ENCODE measurements around the gene SOD1. TPM values are rescaled to one million over a fixed set of nuclear protein-coding genes. Genes with fewer than 3 reads are reported as not detected.

SOD1 gene
- total and polyA plus RNA-seq, 2 donors (not counting 1 experiment from before 2014, with no cell fraction given): 286 to 462 TPM

DNA sequence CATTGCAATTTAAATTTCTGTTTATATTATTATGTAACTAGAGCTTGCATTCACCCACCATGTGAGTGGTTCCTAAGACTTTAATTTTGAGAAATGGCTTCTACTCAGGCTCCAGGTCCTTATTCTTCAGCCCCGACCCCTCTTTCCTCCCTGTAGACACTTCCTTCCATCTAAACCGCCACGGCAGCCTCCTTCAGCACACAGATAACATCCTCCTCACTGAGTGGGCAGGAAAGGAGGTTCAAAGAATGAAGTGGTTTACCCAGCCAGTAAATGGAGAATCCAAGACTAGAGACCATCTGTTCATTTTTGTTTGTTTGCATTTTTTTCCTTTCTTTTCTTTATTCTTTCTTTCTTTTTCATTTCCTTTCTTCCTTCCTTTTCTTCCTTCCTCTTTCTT lies 37.1 kb upstream of the SOD1 start:
- H3K9me3 ChIP-seq (ENCODE audit: control insufficient read depth, insufficient read depth, low read depth, low read length): no peaks in the 10 kb centered on the region
- no peak overlapping the region for H3K4me3 ChIP-seq (replicated peaks in 1 of 4; ENCODE audit: control extremely low read depth in 1 of 4, insufficient read depth in 1 of 4, low read depth in 3 of 4, low read length in 4 of 4)
- H3K4me2 ChIP-seq (ENCODE audit: extremely low read depth, insufficient read depth, low read length): no peak overlapping the region
- H3K4me1 ChIP-seq (ENCODE audit: control insufficient read depth, extremely low read depth, insufficient read depth, low read length): no peaks in the 10 kb centered on the region
- H3K27ac ChIP-seq (ENCODE audit: insufficient read depth, low read length): no peak overlapping the region
- H3K36me3 ChIP-seq (ENCODE audit: control insufficient read depth, insufficient read depth, low read length): no peaks in the 10 kb centered on the region
- H4K20me1 ChIP-seq (ENCODE audit: control insufficient read depth, extremely low read depth, insufficient read depth, low read length): no peaks in the 10 kb centered on the region
- no peaks in the 10 kb centered on the region for H3K27me3 ChIP-seq (ENCODE audit: control insufficient read depth, insufficient read depth, low read length)
- H3K79me2 ChIP-seq (ENCODE audit: control insufficient read depth, insufficient read depth, low read length): no peaks in the 10 kb centered on the region
- H3K9ac ChIP-seq (ENCODE audit: insufficient read depth, low read length): no peak overlapping the region
- TF ChIP-seq, protein P1, sequence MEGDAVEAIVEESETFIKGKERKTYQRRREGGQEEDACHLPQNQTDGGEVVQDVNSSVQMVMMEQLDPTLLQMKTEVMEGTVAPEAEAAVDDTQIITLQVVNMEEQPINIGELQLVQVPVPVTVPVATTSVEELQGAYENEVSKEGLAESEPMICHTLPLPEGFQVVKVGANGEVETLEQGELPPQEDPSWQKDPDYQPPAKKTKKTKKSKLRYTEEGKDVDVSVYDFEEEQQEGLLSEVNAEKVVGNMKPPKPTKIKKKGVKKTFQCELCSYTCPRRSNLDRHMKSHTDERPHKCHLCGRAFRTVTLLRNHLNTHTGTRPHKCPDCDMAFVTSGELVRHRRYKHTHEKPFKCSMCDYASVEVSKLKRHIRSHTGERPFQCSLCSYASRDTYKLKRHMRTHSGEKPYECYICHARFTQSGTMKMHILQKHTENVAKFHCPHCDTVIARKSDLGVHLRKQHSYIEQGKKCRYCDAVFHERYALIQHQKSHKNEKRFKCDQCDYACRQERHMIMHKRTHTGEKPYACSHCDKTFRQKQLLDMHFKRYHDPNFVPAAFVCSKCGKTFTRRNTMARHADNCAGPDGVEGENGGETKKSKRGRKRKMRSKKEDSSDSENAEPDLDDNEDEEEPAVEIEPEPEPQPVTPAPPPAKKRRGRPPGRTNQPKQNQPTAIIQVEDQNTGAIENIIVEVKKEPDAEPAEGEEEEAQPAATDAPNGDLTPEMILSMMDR (conservative IDR thresholded peaks at IDR 0.05 in 1 of 2, IDR thresholded peaks at IDR 0.05 in 1 of 2; ENCODE audit: low read depth in 1 of 2, low read length in 2 of 2): no peak
- no peak for TF ChIP-seq EZH2 (IDR thresholded peaks at IDR 0.05; ENCODE audit: low read length, missing control alignments)
- H2AFZ ChIP-seq (ENCODE audit: low read length): no peak overlapping the region
- no peak for DNase-seq (ENCODE audit: low read depth in 2 of 2)

DNA sequence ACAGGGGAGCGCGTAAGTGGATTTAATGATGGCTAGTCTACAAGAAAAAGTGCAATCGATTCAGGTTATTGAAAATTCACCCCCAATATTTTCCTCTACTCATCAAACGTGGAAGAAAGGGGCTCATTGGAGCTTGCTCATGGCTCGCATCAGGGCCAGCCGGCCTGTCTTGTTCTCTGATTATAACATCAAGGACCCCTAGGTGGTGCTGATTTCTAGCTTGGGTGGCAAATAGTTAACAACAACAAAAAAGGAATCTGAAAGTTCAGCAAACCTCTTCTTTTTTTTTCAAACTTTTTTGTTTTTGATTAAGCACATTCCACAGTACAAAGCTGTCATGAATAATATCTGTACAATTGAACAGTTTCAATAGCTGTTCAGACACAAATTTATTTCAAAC lies 35.8 kb upstream of the SOD1 start:
- no peaks in the 10 kb centered on the region for H3K4me1 ChIP-seq (ENCODE audit: control insufficient read depth, extremely low read depth, insufficient read depth, low read length)
- no peak overlapping the region for H3K27ac ChIP-seq (ENCODE audit: insufficient read depth, low read length)
- no peak for DNase-seq (ENCODE audit: low read depth in 2 of 2)
- no peak overlapping the region for H2AFZ ChIP-seq (ENCODE audit: low read length)
- H3K27me3 ChIP-seq (ENCODE audit: control insufficient read depth, insufficient read depth, low read length): no peaks in the 10 kb centered on the region
- no peak overlapping the region for H3K4me3 ChIP-seq (replicated peaks in 1 of 4; ENCODE audit: control extremely low read depth in 1 of 4, insufficient read depth in 1 of 4, low read depth in 3 of 4, low read length in 4 of 4)
- no peak overlapping the region for H3K4me2 ChIP-seq (ENCODE audit: extremely low read depth, insufficient read depth, low read length)
- no peaks in the 10 kb centered on the region for H4K20me1 ChIP-seq (ENCODE audit: control insufficient read depth, extremely low read depth, insufficient read depth, low read length)
- no peaks in the 10 kb centered on the region for H3K36me3 ChIP-seq (ENCODE audit: control insufficient read depth, insufficient read depth, low read length)
- H3K79me2 ChIP-seq (ENCODE audit: control insufficient read depth, insufficient read depth, low read length): no peaks in the 10 kb centered on the region
- no peak overlapping the region for H3K9ac ChIP-seq (ENCODE audit: insufficient read depth, low read length)
- no peaks in the 10 kb centered on the region for H3K9me3 ChIP-seq (ENCODE audit: control insufficient read depth, insufficient read depth, low read depth, low read length)
- TF ChIP-seq, protein P1 (conservative IDR thresholded peaks at IDR 0.05 in 1 of 2, IDR thresholded peaks at IDR 0.05 in 1 of 2; ENCODE audit: low read depth in 1 of 2, low read length in 2 of 2): peak in 1 of 2 donors; percentile 11
- TF ChIP-seq EZH2 (IDR thresholded peaks at IDR 0.05; ENCODE audit: low read length, missing control alignments): no peak

DNA sequence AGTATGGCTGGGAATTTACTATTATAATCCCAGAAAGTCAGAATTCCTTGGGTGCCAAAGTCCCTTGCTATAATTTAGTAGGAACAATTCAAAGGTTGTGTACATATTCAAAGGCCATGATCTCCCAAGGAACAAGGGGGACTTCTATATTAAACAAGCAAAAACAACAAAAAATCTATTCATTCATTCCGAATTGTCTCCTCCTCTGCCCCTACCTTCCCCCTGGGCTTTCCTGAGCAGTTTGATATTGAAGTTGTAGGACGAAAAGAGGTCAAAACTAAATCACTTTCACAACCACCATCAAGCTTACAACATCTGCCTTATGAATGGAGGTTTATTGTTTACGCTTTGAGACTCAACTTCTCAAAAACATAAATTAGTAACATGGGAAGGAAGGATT lies 35.3 kb upstream of the SOD1 start:
- H3K27me3 ChIP-seq (ENCODE audit: control insufficient read depth, insufficient read depth, low read length): no peaks in the 10 kb centered on the region
- TF ChIP-seq, protein P1 (conservative IDR thresholded peaks at IDR 0.05 in 1 of 2, IDR thresholded peaks at IDR 0.05 in 1 of 2; ENCODE audit: low read depth in 1 of 2, low read length in 2 of 2): no peak
- TF ChIP-seq EZH2 (IDR thresholded peaks at IDR 0.05; ENCODE audit: low read length, missing control alignments): no peak
- H4K20me1 ChIP-seq (ENCODE audit: control insufficient read depth, extremely low read depth, insufficient read depth, low read length): no peaks in the 10 kb centered on the region
- no peak for DNase-seq (ENCODE audit: low read depth in 2 of 2)
- H2AFZ ChIP-seq (ENCODE audit: low read length): no peak overlapping the region
- H3K9ac ChIP-seq (ENCODE audit: insufficient read depth, low read length): no peak overlapping the region
- no peaks in the 10 kb centered on the region for H3K79me2 ChIP-seq (ENCODE audit: control insufficient read depth, insufficient read depth, low read length)
- no peak overlapping the region for H3K4me2 ChIP-seq (ENCODE audit: extremely low read depth, insufficient read depth, low read length)
- no peaks in the 10 kb centered on the region for H3K36me3 ChIP-seq (ENCODE audit: control insufficient read depth, insufficient read depth, low read length)
- no peak overlapping the region for H3K27ac ChIP-seq (ENCODE audit: insufficient read depth, low read length)
- no peaks in the 10 kb centered on the region for H3K4me1 ChIP-seq (ENCODE audit: control insufficient read depth, extremely low read depth, insufficient read depth, low read length)
- no peaks in the 10 kb centered on the region for H3K9me3 ChIP-seq (ENCODE audit: control insufficient read depth, insufficient read depth, low read depth, low read length)
- no peak overlapping the region for H3K4me3 ChIP-seq (replicated peaks in 1 of 4; ENCODE audit: control extremely low read depth in 1 of 4, insufficient read depth in 1 of 4, low read depth in 3 of 4, low read length in 4 of 4)
